Skeletal muscle cell (primary cell): ENCODE data around the gene TRPV2.
"Not testable (repeated sequence)": the region's sequence is repeated elsewhere in the genome, so short reads cannot be mapped to it uniquely, and the experiment has no call there.

Experiments
- DNase-seq: peaks from one replicate; pipeline ENCODE4 v3.0.0-alpha.2; 2010; ENCODE audit warnings: low read depth
- H3K4me3 ChIP-seq: 2 replicates; pipeline ENCODE4 v1.5.1; 2011; ENCODE audit warnings: low read depth, mild to moderate bottlenecking, control low read depth, low read length, moderate library complexity

The TRPV2 gene

GRCh38 chr17:16398270-16399267 lies 16.8 kb upstream of the TRPV2 start:
- DNase-seq, result no peak
- no peak overlapping the region for H3K4me3 ChIP-seq

GRCh38 chr17:16403847-16404246 lies 11.5 kb upstream of the TRPV2 start:
- not testable (repeated sequence) for DNase-seq, H3K4me3 ChIP-seq

GRCh38 chr17:16406742-16407674 lies 8.4 kb upstream of the TRPV2 start:
- no peak for DNase-seq
- H3K4me3 ChIP-seq, result peak overlapping the region; percentile 58

- no peak for DNase-seq
- no peak overlapping the region for H3K4me3 ChIP-seq
Observed at GRCh38 chr17:16407911-16408588, 7.3 kb upstream of the TRPV2 start.

GRCh38 chr17:16417399-16417798 lies 2.0 kb downstream of the TRPV2 start:
- DNase-seq, result no peak

GRCh38 chr17:16417896-16418684 lies 2.7 kb downstream of the TRPV2 start:
- DNase-seq, result no peak
- no peak overlapping the region for H3K4me3 ChIP-seq

More at GRCh38 chr17:16417399-16417798, 2.0 kb downstream of the TRPV2 start:
- H3K4me3 ChIP-seq, result no peak overlapping the region

- no peak overlapping the region for H3K4me3 ChIP-seq
- no peak for DNase-seq
Observed at GRCh38 chr17:16418685-16419068, 3.3 kb downstream of the TRPV2 start.

GRCh38 chr17:16419074-16419928 lies 3.9 kb downstream of the TRPV2 start:
- peak; percentile 57 for DNase-seq
- H3K4me3 ChIP-seq, result no peak overlapping the region

GRCh38 chr17:16419929-16420271 lies 4.5 kb downstream of the TRPV2 start:
- no peak for DNase-seq
- no peak overlapping the region for H3K4me3 ChIP-seq

GRCh38 chr17:16422416-16422815 lies 7.0 kb downstream of the TRPV2 start:
- no peak for DNase-seq

GRCh38 chr17:16423226-16423872 lies 8.0 kb downstream of the TRPV2 start:
- no peak overlapping the region for H3K4me3 ChIP-seq
- no peak for DNase-seq

More at GRCh38 chr17:16422416-16422815, 7.0 kb downstream of the TRPV2 start:
- no peak overlapping the region for H3K4me3 ChIP-seq

- H3K4me3 ChIP-seq, result no peak overlapping the region
- no peak for DNase-seq
Observed at GRCh38 chr17:16425202-16425601, 9.8 kb downstream of the TRPV2 start.

GRCh38 chr17:16425698-16426659 lies 10.6 kb downstream of the TRPV2 start:
- no peak for DNase-seq
- H3K4me3 ChIP-seq, result no peak overlapping the region

GRCh38 chr17:16427020-16427419 lies 11.6 kb downstream of the TRPV2 start:
- H3K4me3 ChIP-seq, result no peak overlapping the region
- DNase-seq, result no peak

GRCh38 chr17:16428098-16428882 lies 12.9 kb downstream of the TRPV2 start:
- DNase-seq, result no peak
- H3K4me3 ChIP-seq, result no peak overlapping the region

GRCh38 chr17:16429083-16429482 lies 13.7 kb downstream of the TRPV2 start:
- DNase-seq, result no peak
- H3K4me3 ChIP-seq, result no peak overlapping the region
